Stimulated activated CD4-positive, alpha-beta T cell treated with anti-CD3 and anti-CD28 coated beads, Interleukin-15, amount 100 ng/mL, for 48 hours (primary cell): Measurements from ENCODE around the gene KLHL22.
"Not testable (repeated sequence)": the region's sequence is repeated elsewhere in the genome, so short reads cannot be mapped to it uniquely, and the experiment has no call there.

Source experiments
- DNase-seq, 2 donors: peaks; one replicate each; pipeline ENCODE4 v3.0.0-alpha.2; 2020; ENCODE audit warnings: low read depth in 2 of 2

KLHL22 gene

GRCh38 chr22:20503816-20504215 lies 8.2 kb upstream of the KLHL22 start:
- DNase-seq, result no peak

GRCh38 chr22:20499769-20500168 lies 4.2 kb upstream of the KLHL22 start:
- DNase-seq, result no peak

- no peak for DNase-seq
These were observed 3.3 kb upstream of the KLHL22 start for GRCh38 chr22:20498913-20499312.

GRCh38 chr22:20497426-20497825 lies 1.8 kb upstream of the KLHL22 start:
- no peak for DNase-seq

- peak; percentile 85 to 92 for DNase-seq
These were observed 476 bp upstream of the KLHL22 start for GRCh38 chr22:20495861-20496681.

GRCh38 chr22:20491346-20491745 lies 4.2 kb downstream of the KLHL22 start:
- no peak for DNase-seq

- DNase-seq, result no peak
These were observed 4.7 kb downstream of the KLHL22 start for GRCh38 chr22:20490941-20491307.

GRCh38 chr22:20490183-20490940 lies 5.2 kb downstream of the KLHL22 start:
- DNase-seq, result no peak

GRCh38 chr22:20488946-20489345 lies 6.6 kb downstream of the KLHL22 start:
- no peak for DNase-seq

- DNase-seq, result no peak
These were observed 7.9 kb downstream of the KLHL22 start for GRCh38 chr22:20487715-20488114.

GRCh38 chr22:20486229-20486628 lies 9.4 kb downstream of the KLHL22 start:
- DNase-seq, result no peak

- no peak for DNase-seq
These were observed 10.5 kb downstream of the KLHL22 start for GRCh38 chr22:20484948-20485683.

GRCh38 chr22:20483771-20484170 lies 11.8 kb downstream of the KLHL22 start:
- DNase-seq, result no peak

GRCh38 chr22:20483143-20483506 lies 12.5 kb downstream of the KLHL22 start:
- not testable (repeated sequence) for DNase-seq

GRCh38 chr22:20479612-20480196 lies 15.9 kb downstream of the KLHL22 start:
- no peak for DNase-seq

- not testable (repeated sequence) for DNase-seq
These were observed 17.5 kb downstream of the KLHL22 start for GRCh38 chr22:20478059-20478458.

- not testable (repeated sequence) for DNase-seq
These were observed 20.0 kb downstream of the KLHL22 start for GRCh38 chr22:20475569-20475968.

- DNase-seq, result no peak
These were observed 20.5 kb downstream of the KLHL22 start for GRCh38 chr22:20475115-20475436.

GRCh38 chr22:20472629-20473442 lies 22.8 kb downstream of the KLHL22 start:
- DNase-seq, result no peak

- no peak for DNase-seq
These were observed 24.3 kb downstream of the KLHL22 start for GRCh38 chr22:20471126-20471833.

GRCh38 chr22:20470525-20470924 lies 25.1 kb downstream of the KLHL22 start:
- DNase-seq, result not testable (repeated sequence)
